Ecto neural progenitor cell (in vitro differentiated cells): Measurements from ENCODE around the gene KLHL3.

Source experiments
- DNase-seq: peaks from one replicate; pipeline ENCODE4 v3.0.0-alpha.2; 2018; ENCODE audit warnings: low spot score

Gene KLHL3

DNA sequence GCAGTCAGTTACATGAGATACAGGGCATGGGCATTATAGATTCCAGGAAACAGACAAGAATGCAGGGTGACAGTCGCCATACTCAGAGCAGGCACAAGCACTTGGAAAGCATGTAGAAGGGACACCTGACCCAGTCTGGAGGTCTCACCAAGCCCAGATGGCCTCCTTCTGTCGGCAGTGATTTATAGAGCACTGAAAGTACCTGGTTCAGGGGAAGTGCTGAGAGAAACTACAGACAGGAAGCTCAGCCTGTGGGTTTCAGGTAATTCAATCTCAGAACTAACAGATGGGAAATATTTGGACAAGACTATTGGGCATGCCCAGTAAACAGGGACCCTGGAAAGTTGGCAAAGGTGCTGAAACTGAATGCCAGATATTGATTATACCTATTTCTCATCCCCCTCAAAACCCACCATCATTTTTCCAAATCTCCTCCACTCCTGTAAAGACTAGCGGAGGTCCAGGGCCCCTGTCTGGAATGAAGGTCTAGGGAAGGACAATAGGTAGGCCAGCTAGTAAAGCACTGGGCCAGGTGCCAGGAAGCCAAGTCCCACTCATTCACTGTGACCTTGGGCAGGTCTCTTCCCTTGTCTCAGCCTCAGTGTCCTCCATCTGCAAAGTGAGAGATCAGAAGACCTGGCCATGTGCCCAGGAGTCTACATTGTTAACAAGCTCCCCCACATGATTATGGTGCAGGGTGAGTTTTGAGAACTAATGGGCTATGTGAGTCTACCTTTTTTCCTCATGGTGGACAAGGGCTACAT is 26.9 kb downstream of the KLHL3 start:
- DNase-seq: no peak

GRCh38 chr5:137708062-137708461 is 27.8 kb downstream of the KLHL3 start:
- no peak for DNase-seq

GRCh38 chr5:137706841-137707240 is 29.0 kb downstream of the KLHL3 start:
- no peak for DNase-seq

- no peak for DNase-seq
Observed at GRCh38 chr5:137705106-137705505, 30.8 kb downstream of the KLHL3 start.

DNA sequence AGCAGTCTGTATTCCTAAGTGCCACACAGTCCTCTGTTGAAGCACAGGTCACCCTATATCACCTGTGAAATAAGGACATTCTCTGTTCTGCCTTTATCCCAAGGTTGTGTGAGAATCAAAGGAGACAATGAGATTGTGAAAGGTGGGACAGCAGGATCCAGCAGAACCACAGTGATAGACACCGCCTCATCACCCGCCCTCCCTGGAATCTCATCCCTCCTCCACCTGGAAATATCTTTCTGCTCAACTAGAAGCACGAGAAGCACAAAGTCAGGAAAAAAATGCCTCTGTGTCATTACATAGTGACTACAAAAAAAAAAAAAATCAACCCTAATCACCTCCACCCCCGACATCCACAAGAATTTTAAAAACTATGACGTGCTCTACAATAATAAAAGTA is 32.3 kb downstream of the KLHL3 start:
- DNase-seq: no peak

- no peak for DNase-seq
Observed at GRCh38 chr5:137700282-137700680, 35.6 kb downstream of the KLHL3 start.

DNA sequence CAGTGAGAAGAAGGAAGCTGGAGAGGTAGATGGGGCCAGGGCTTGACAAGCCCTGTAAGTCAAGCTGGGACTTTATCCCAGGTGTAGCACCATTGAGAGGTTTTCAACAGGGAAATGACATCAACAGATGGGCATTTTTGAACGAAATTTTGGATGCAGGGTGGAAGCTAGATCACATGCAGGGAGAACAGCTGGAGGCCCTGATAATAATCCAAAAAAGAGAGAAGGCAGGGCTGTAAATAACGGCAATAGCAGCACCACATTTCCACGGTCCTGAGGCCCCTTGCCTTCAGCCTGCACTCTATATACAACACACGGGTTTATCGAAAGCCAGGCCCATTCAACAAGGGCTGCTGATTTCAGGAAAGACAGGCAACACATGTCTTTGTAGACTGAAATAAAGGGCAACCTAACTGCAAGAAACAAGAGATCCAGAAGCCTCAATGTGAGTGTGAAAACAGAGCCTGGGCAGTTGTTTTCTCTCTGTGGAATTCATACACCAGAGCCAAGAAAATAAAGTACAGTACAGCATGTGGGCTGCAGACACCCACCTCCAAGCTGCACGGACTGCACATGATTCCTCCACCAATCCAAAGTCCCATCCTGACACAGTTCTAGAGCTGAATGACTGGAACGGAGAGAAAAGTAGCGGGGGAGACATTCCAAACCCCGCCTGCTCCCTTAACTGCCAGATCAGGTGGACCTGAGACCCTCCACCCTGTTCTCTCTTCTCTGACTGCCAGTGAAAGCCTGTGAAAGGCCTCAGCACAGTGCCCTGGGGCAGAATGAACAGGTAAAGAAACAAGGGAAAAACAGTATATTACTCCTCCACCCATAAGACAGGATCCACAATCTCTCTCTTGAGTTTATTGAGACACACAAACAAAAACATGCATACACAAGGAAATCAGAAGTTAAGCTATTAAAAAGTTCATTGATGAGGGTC is 36.3 kb downstream of the KLHL3 start:
- DNase-seq: no peak

DNA sequence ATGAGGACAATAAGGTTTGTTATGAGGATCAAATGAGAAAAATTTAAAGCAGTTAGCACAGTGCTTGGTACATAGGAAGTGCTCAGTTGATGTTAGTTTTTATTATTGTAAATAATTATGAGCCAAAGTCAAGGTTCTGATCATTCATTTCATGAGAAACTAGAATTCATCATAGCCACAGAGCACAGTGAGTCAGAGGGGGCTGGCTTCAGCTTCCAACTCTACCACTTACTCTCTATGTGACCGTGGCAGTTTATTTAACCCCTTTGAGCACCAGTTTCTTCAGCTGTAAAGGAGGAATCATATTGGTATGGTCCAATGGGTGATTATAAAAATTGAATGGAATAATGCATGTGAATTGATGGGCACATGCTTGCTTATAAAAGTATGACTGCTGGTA is 39.4 kb downstream of the KLHL3 start:
- DNase-seq: no peak

- no peak for DNase-seq
Observed at GRCh38 chr5:137695651-137696428, 40.0 kb downstream of the KLHL3 start.

GRCh38 chr5:137693951-137694721 is 41.8 kb downstream of the KLHL3 start:
- no peak for DNase-seq

DNA sequence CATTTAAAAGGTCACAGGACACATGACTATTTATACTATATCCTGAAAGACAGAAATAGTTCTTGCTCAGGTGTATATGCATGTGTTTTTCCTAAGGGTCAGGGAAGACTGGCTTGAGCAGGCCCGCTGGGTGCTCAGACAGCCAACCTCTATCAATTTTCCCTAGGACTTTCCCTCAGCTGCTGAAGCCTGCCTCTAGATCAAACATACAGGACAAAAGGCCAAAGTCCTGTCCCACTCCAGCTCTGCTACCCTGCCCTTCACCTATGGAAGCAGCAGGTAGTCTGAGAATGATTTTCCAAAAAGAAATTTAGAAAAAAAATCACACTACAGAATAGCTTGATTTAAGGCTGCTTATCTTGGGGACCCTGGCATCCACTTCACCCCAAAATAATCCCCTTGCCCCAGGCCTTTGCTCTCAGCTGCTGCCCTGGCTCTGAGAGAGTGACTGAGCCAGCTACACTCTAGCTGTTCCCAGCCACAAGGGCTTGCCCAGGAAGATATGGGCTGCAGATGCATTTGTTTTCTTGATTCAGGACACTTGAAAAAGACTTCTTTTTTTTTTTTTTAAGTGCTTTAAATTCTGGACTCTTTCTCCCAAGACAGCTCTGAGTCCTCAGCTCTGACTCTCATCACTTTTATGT is 42.5 kb downstream of the KLHL3 start:
- DNase-seq: no peak

DNA sequence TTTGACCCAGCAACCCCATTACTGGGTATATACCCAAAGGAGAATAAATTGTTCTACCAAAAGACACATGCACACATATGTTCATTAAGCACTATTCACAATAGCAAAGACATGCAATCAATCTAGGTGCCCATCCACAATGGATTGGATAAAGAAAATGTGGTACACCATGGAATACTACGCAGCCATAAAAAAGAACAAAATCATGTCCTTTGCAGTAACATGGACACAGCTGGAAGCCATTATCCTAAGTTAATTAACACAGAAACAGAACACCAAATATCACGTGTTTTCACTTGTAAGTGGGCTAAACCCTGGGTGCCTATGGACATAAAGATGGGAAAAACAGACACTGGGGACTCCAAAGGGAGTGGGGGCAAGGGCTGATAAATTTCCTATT is 46.6 kb downstream of the KLHL3 start:
- DNase-seq: no peak

- DNase-seq: no peak
Observed at GRCh38 chr5:137688210-137688840, 47.6 kb downstream of the KLHL3 start.

DNA sequence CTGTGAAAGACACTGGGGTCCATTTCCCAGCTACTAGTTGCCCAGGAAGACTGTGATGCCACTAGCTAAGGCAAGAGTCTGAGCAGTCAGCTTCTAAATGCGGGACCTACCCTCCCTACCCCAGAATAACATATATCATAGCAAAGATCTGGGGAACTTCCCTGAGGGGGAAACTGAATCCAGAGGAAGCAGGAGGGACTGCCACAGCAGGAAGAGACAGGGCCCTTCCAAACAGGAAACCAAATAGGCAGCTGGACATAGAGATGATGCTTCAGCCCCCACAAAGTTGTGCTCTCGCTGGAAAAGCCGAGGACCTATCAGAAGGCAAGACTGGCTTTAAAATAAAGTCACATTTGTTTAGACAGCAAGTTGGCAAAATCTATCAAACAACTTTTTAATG is 51.1 kb downstream of the KLHL3 start:
- DNase-seq: no peak

DNA sequence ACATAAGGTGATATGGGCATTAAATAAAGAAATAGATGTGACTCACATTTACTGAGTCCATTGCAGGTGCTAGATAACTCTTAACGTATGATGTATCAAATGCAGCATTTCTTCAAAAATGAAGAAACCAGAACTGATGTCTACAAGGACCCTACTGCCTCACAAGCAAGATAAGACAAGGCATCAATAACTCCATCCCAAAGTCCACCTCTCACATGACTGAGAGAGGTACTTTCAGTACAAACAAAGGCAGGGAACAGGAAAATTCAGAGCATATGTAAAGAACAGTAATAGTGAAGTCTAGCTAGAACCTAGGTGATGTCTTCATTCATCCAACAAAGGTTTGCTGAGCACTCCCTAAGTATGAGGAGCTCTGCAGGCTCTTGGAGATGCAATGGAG is 54.7 kb downstream of the KLHL3 start:
- DNase-seq: no peak

GRCh38 chr5:137679910-137680309 is 56.0 kb downstream of the KLHL3 start:
- DNase-seq: no peak

- no peak for DNase-seq
Observed at GRCh38 chr5:137679195-137679594, 56.7 kb downstream of the KLHL3 start.

DNA sequence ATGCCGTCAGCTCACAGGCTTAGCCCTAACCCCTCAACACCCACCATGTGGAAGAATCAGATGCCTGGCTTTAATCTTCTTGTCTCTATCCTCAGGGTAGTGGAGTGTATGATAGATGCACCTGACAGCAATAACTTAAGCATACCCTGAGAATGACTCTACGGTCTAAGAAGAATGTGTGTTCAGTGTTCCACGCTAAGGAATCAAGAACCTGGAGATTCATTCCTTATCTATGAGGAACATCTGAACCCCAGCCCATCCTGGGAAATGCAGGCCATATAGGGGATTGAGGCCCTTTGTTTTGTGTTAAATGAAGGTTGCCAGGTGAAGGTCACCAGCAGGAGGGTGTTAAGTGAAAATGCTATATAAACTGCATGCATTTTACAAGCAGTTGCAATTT is 63.0 kb downstream of the KLHL3 start:
- DNase-seq: no peak

GRCh38 chr5:137672001-137672400 is 63.9 kb downstream of the KLHL3 start:
- no peak for DNase-seq

GRCh38 chr5:137669811-137670210 is 66.1 kb downstream of the KLHL3 start:
- DNase-seq: no peak

DNA sequence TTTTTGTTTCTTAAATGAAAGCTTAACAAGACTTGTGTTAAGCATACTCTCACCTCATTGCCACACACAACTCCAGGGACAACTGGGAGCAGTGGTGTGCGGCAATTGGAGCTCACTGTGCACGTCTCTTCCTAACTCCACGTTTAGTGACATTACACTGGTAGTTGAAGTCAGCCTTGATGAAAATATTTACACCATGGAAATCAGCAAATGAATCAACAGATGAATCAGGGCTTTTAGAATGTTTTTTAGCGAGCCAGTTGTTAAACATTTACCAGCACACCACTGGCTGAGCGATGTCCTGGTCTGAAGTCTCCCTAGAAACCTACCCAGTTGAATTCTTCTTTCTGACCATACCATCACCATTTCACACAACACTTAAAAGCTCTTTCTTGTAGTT is 67.3 kb downstream of the KLHL3 start:
- DNase-seq: no peak
